Measurements from ENCODE around the gene LRRK2. TPM values are rescaled to one million over a fixed set of nuclear protein-coding genes. Genes with fewer than 3 reads are reported as not detected.

LRRK2 gene
- total RNA-seq: 4.1 and 4.8 TPM in 2 replicates

DNA sequence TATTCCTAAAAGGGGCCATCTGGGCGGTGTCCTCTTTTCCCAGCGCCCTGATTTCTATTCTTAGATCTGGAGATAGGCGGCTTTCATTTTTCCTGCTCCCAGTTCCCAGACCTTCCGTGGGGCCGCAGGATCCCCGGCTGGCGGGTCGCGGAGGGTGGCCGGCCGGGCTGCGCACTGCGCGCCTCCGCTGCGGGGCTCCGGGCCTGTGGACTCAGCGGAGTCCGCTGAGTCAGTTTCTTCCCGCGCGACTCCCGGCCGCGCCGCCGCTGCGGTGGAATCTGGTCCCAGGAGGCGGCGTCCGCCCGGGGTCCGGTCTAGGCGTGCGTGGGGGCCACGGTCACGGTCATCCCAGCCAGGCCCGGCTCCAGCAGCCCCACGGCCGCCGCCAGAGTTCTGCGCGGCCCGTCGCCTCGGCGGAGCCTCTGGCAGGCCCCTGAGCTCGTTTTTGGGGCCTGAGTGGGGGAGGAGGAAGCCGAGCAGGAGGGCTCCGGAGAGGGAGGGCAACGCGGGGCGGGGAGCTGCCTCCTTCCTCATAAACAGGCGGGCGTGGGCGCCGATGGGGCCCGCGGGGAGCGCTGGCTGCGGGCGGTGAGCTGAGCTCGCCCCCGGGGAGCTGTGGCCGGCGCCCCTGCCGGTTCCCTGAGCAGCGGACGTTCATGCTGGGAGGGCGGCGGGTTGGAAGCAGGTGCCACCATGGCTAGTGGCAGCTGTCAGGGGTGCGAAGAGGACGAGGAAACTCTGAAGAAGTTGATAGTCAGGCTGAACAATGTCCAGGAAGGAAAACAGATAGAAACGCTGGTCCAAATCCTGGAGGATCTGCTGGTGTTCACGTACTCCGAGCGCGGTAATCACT lies at the start of gene LRRK2:
Gene LRRK2 (plus strand): TSS at position 559 of the 853 bp plus-strand sequence. CDS start 135 bp downstream, at position 694.

Other genes with a start within 250 kb of the LRRK2 start
- 7.3 and 20.9 TPM in 2 replicates for gene SLC2A13, start 118.9 kb upstream of the LRRK2 start, total RNA-seq

Data from subcutaneous preadipocyte (primary cell).